HG03565 (cell line): Measurements from ENCODE around the gene HNRNPC.
"Not testable (repeated sequence)": the region's sequence is repeated elsewhere in the genome, so short reads cannot be mapped to it uniquely, and the experiment has no call there.

Experiments used
- ATAC-seq: cut with Tn5 transposase; IDR thresholded peaks from one replicate; pipeline ENCODE4 v1.9.1; 2021; ENCODE audit warnings: mild to moderate bottlenecking, moderate library complexity; ENCODE audit not compliant: unreplicated experiment

Gene HNRNPC

GRCh38 chr14:21272661-21273060 lies 3.4 kb upstream of the HNRNPC start:
- ATAC-seq, result not testable (repeated sequence)

GRCh38 chr14:21268617-21269251 lies 508 bp downstream of the HNRNPC start:
- no peak for ATAC-seq

GRCh38 chr14:21267886-21268616 lies 1.2 kb downstream of the HNRNPC start:
- ATAC-seq, result no peak

- no peak for ATAC-seq
These were observed 1.8 kb downstream of the HNRNPC start for GRCh38 chr14:21267431-21267845.

- peak; percentile 76 for ATAC-seq
These were observed 5.0 kb downstream of the HNRNPC start for GRCh38 chr14:21264025-21264801.

GRCh38 chr14:21263284-21264024 lies 5.8 kb downstream of the HNRNPC start:
- no peak for ATAC-seq

GRCh38 chr14:21262410-21262809 lies 6.8 kb downstream of the HNRNPC start:
- ATAC-seq, result no peak

- ATAC-seq, result no peak
These were observed 7.4 kb downstream of the HNRNPC start for GRCh38 chr14:21261824-21262223.

GRCh38 chr14:21258889-21259787 lies 10.1 kb downstream of the HNRNPC start:
- ATAC-seq, result no peak

- no peak for ATAC-seq
These were observed 11.0 kb downstream of the HNRNPC start for GRCh38 chr14:21258005-21258888.

GRCh38 chr14:21257394-21257909 lies 11.8 kb downstream of the HNRNPC start:
- no peak for ATAC-seq

GRCh38 chr14:21256539-21257393 lies 12.5 kb downstream of the HNRNPC start:
- no peak for ATAC-seq

GRCh38 chr14:21256102-21256447 lies 13.2 kb downstream of the HNRNPC start:
- not testable (repeated sequence) for ATAC-seq

- no peak for ATAC-seq
These were observed 13.7 kb downstream of the HNRNPC start for GRCh38 chr14:21255385-21256101.

GRCh38 chr14:21252149-21252548 lies 17.1 kb downstream of the HNRNPC start:
- ATAC-seq, result no peak

GRCh38 chr14:21251215-21251614 lies 18.0 kb downstream of the HNRNPC start:
- no peak for ATAC-seq

- ATAC-seq, result no peak
These were observed 20.4 kb downstream of the HNRNPC start for GRCh38 chr14:21248739-21249411.
